Suppressor macrophage treated with lipopolysaccharide for 4 hours (primary cell): ENCODE results near the gene GLIPR2.
"Not testable (repeated sequence)": the region's sequence is repeated elsewhere in the genome, so short reads cannot be mapped to it uniquely, and the experiment has no call there.

ENCODE experiments used
- DNase-seq: peaks from one replicate; pipeline ENCODE4 v3.0.0-alpha.2; 2020

The GLIPR2 gene, protein sequence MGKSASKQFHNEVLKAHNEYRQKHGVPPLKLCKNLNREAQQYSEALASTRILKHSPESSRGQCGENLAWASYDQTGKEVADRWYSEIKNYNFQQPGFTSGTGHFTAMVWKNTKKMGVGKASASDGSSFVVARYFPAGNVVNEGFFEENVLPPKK

GRCh38 chr9:36136272-36136893 lies at the start of gene GLIPR2:
Gene GLIPR2 (plus strand): TSS chr9:36136733. CDS start chr9:36136779, 46 bp downstream.
- peak; percentile 92 for DNase-seq

DNA sequence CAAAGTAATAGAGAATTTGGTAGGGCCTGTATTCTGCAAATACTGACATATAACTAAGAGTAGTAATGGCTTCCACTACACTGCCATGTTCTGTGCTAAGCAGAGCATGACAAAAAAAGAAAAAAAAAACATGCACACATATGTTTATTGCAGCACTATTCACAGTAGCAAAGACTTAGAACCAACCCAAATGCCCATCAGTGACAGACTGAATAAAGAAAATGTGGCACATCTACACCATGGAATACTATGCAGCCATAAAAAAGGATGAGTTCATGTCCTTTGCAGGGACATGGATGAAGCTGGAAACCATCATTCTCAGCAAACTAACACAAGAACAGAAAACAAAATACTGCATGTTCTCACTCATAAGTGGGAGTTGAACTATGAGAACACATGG lies 49.5 kb upstream of the GLIPR2 start:
- not testable (repeated sequence) for DNase-seq

DNA sequence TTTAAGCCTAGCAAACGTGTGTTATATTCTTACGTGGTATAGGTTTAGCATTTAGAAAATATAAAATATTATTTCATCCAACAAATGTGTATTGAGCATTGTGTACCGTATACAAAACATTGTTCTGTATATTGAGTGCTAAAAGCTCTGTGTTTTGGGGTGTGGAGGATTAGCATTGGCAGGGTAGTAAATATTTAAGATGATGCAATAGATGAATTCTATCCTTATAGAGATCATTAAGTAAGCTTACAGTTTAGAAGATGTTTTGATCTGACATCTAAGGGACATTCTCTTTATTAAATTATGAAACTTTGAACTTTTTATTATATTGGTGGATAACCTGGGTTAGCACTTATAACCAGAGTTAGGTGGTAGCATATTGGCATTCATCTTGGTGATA lies 48.5 kb upstream of the GLIPR2 start:
- DNase-seq, result no peak

DNA sequence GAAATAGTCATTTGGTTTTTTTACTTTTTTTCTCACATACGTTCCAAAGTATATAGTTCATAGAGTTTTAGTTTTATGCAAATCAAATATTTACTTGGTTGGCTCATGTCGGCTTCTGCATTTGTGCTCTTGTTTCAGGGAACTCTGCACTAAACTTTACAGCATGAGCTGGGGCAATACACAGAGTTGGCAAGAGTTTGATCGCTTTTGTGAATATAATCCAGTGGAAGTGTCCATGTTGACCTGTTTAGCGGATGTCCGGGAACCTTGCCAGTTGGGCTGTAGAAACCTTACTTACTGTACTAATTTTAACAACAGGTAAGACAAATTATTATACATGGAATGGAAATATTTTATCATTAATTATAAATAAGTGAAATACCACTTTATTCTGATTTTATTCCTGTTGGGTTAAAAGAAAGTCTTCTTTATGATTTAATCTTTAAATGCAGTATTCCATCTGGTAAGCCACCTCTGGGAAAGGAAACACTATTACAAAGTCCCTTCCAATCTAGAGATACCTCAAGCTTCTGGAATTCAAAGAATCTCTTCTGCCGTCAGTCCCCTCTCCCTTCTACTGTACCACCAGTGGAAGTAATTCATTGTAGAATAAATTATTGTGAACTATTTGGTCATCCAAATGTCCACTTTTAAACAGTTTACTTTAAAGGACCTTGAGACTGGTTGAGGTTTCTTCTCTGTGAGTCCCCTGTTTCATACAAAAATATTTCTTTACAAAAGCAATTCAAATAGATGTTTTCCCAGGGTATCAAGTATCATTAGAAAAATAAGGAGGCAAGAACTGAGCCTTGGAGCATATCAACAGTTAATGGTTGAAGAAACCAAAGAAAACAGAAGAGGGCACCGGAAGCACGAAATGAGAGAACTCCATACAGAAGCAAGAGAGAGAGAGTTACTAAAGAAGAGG lies 45.2 kb upstream of the GLIPR2 start:
- DNase-seq, result peak; percentile 18

DNA sequence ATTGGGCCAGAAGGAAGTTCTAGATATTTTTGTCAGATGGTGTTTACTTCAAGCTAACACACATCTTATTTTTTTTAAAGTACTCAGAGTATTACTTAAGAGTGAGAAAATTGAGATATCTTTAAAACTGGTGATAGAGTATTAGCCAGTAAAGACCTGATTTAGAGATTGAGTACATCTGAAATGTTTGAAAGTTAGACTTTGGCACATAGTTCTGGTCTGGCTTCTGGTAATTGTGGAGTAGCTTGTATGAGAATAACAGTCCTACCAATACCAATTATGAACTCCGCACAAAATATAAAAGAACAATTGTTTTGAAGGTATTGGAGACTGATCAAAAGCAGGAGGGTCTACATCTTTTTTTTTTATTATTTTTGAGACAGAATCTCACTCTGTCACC lies 44.5 kb upstream of the GLIPR2 start:
- DNase-seq, result no peak

DNA sequence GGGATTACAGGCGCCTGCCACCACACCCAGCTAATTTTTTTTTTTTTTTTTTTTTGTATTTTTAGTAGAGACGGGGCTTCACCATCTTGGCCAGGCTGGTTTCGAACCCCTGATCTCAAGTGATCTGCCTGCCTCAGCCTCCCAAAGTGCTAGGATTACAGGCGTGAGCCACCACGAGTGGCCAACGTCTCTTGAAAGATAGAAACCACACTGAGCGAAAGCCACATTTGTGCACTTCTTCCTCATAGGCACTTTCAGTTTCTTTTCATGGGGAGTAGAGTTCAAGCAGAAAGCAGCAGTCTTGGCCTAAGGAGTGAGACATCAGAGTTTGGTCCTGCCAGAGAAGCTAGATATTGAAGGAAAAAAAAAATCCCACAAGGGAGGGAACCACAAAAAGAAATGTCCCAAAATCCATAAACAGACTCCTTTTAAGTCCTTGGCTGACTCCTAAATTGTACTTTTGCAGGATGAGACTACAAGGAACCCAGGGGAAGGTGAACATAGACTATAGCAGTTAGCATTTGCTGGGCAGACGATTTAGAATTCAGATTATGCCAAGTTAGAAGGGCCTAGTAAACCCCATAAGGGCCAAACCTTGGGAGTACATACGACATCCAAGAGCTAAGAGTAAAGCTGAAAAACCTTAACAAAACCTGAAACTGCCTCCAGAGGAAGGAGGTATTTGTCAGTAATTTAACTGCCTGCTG lies 43.9 kb upstream of the GLIPR2 start:
- peak; percentile 90 for DNase-seq

DNA sequence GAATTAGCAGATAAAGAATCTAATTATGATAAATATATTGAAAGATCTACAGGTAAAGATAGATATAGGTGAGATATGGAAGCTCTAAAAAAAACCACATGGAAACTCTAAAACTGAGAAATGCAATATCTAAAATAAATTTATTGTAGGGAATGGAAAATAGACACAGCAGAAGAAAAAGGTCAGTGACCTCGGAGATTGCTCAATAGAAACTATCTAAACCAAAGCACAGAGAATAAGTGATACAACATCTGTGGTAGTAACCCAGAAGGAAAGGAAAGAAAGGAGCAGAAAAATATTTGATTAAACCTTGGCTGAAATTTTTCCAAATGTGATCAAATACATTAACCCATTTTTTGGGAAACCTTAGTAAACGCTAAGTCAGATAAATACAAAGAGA lies 43.1 kb upstream of the GLIPR2 start:
- peak; percentile 27 for DNase-seq

DNA sequence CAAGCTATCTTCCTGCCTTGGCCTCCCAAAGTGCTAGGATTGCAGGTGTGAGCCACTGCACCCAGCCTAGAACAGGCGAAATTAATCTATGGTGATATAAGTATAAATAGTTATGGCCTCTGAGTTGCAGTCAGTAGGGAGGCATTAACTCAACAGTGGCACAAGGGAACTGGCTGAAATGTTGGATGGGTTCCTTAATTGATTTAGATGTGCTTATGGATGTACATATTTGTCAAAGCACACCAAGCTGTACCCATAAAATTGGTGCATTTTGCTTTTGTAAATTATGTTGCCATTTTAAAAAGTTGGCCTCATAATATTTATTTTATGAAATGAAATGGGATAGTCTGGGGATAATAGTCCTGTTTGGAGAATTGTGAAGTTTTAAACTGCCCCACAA lies 36.8 kb upstream of the GLIPR2 start:
- no peak for DNase-seq

- no peak for DNase-seq
Observed at GRCh38 chr9:36100532-36100931, 36.0 kb upstream of the GLIPR2 start.

DNA sequence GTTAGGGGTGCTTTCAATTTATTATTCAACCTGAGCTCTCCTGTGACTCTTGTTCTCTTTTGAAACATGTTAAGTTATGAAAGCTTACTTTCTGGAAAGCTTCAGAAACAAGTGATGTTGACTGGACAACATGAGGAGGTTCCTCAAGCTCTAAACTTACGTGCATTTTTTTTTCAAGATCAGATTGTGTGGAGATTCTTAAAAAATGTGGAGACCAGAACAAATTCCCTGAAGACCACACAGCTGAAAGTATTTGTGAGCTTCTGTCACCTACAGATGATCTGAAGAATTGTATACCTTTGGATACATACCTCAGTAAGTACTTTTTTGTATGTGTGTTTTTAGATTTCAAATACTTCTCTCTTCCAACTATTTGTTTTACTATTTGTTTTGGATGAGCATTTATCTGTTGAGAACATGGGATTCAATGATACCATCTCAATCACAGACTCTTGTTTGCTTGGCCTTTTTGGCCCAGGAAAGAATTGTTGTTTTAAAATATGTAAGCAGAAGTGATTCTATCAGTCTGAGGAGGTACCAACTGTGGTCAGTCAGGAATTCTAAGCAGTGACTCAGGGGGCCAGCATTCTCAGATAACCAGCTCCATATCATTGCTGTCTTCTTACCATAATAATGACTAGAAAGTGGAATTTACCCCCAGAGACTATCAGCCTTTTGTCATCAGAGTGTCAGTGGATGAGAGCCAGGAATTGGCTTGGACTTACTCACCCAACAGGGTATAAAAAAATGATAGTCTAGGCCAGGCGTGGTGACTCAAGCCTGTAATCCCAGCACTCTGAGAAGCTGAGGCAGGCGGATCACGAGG lies 34.4 kb upstream of the GLIPR2 start:
- DNase-seq, result peak; percentile 40

DNA sequence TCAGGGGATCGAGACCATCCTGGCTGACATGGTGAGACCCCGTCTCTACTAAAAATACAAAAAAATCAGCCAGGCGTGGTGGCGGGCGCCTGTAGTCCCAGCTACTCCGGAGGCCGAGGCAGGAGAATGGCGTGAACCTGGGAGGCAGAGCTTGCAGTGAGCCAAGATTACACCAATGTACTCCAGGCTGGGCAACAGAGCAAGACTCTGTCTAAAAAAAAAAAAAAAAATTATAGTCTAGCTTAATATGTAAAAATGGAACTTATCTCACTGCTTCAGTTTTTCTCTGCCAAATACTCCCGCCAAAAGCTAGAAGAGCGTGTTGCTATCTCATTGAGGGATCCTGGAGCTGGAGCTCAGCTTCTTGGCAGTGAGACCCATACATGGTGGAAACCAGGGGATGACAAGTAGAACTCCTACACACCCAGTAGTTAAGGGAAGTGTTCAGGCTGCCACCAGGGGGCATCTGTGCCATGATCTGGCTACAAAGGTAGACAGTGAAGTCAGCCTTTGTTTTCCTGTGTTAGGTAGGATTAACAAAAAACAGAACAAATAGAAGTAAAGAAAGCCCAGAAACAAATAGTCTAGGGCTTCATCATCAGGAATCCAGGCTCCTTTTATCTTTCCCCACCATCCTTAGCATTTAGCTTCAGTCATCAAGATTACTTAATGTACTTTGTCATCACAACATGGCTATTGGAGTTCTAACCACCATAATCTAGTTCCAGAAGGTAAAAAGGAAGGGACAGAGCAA lies 33.6 kb upstream of the GLIPR2 start:
- peak; percentile 84 for DNase-seq

DNA sequence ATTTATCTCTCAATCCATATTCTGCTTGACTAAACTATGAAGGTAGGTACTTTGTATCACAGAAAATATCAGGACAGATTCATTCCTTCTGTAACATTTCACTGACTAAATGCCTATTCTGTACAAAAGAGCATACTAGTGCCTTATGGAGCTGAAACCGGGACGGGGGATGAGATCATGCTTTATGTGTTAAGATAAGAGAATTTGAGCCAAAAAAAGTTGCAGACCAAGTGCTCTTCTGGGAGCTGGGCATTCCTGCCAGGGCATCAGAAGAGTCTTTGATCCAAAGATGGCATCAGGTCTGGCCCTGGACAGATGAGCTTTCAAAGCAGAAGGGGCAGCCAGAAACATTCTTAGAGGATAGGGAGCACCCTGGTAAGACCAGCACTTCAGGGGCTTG lies 27.5 kb upstream of the GLIPR2 start:
- no peak for DNase-seq

DNA sequence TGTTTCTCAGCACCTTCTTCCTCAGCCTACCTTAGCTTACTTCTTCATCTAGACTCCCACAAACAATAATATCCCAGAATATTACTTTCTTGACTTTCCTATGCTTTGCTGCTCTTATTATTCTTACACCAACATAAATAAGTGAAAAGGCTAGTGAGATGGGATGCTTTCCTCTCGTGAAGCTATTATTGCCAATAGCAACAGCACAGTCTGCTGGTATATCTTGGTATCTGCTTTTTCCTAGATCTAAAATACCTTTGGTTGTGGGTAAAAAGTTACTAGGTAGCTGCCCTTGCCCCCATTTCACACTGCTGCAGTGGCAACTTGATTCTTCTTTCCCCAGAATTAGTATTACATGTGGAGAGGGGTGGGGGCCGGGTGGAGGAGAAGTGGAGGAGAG lies 26.1 kb upstream of the GLIPR2 start:
- DNase-seq, result no peak

DNA sequence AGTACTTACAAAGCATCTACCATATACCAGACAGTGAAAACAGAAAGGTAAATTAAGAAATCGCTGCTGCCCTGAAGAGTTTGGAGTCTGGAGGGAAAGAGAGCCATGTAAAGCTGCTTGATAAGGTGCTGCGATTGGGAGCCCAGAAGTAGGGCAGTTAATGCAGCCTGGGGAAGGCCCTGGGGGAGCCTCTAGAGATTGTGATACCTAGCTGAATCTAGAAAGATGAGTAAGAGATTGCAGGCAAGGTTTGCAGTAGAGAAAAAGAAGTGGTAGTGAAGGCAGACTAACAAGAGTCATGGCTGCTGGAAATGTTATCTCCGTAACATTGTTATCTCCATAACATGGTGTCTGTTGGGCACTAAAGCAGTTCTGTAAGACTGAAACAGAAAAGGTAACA lies 24.0 kb upstream of the GLIPR2 start:
- DNase-seq, result no peak

DNA sequence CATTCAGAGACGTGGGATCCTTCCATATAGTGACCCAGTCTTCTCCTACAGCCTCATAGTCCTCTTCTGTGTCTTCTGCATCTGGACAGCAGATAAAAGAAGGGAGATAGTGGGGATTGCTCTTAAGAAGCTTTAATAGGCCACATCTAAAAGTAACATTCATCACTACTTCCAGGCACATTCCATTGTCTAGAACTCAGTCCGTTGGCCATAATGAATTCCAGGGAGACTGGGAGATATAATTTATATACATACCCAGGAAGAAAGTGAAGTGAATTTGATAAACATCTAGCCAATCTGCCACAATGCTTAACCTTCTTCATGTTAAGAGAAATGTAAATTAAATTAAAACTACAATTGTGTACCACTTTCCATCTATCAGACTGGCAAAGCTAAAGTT lies 22.5 kb upstream of the GLIPR2 start:
- DNase-seq, result no peak

DNA sequence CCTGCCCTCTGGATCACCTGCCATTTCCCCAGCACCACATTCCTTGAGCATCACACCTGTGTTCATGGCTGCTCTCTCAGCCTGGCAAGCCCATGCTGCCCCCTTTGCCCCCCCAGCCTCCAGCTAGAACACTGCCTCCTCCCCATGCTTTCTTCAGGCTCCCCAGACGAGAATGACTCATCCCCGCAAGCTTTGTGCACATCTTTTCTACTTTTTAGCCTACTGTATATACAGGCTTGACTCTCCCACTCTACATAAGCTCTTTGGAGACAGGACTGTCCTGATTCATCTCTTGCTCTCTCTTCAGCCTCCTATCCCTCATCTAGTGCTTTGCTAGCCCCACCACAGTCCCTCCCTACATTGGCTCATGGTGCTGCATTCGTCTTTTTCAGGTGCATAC lies 19.9 kb upstream of the GLIPR2 start:
- DNase-seq, result no peak

DNA sequence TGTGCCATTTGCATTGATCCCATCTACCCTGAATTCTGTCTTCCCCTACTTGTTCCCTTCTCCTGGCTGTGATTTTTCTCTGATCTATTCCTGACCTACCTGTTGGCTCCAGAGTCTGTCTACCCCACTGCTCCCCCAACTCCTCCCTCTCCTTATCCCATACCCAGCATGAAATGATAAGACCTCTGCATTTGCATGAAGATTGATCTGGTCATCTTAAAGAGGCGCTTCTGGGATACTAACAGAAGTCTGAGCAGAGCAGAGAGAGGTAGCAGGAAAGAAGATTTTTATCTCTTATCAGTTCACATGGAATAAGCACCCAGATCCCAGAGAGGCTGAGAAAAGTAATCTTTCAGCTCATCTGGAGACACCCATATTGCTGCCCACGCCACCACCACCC lies 18.3 kb upstream of the GLIPR2 start:
- no peak for DNase-seq

- no peak for DNase-seq
Observed at GRCh38 chr9:36118706-36119105, 17.8 kb upstream of the GLIPR2 start.

DNA sequence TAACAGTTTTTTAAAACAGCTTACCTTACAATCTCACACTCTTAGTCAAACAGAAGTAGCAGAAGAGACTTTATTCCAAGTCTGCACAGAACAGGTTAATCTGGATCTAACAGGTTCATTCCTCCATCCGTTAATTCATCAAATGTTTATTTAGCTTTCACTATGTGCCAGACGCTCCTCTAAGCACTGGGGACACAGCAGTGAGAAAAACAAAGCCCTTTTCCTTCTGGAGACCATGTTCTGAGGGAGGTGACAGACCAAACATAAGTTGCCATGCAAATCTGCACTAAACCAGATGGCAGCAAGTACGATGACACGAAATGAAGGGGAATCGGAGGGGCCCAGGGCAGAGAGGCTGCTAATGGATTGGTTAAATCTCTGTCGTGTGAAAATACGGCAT lies 17.1 kb upstream of the GLIPR2 start:
- no peak for DNase-seq

GRCh38 chr9:36120705-36121104 lies 15.8 kb upstream of the GLIPR2 start:
- no peak for DNase-seq

- DNase-seq, result peak; percentile 45
Observed at GRCh38 chr9:36121971-36122370, 14.6 kb upstream of the GLIPR2 start.

GRCh38 chr9:36123515-36123914 lies 13.0 kb upstream of the GLIPR2 start:
- DNase-seq, result peak; percentile 74
